SU-DHL-6 (cell line): ENCODE data around the gene NUP205.

ENCODE experiments used
- H2AFZ ChIP-seq: fragments of 200-600 bp; sonication (generic); 2 replicates; pipeline ENCODE4 v1.6.1; 2014; ENCODE audit warnings: low read depth, mild to moderate bottlenecking, moderate library complexity, mixed read lengths, antibody characterized with exemption, low read length; ENCODE audit not compliant: severe bottlenecking
- H3F3A ChIP-seq: fragments of 200-600 bp; shearing (Covaris generic); 2 replicates; pipeline ENCODE4 v1.6.0; 2016; ENCODE audit warnings: antibody characterized with exemption, mild to moderate bottlenecking; ENCODE audit not compliant: insufficient read depth
- H3K27ac ChIP-seq: fragments of 200-600 bp; sonication (generic); 2 replicates; pipeline ENCODE4 v1.5.1; 2016; ENCODE audit warnings: low read depth, mild to moderate bottlenecking, low read length, moderate library complexity, mixed read lengths
- H3K27me3 ChIP-seq: fragments of 200-600 bp; sonication (generic), shearing (Covaris generic); 2 replicates; pipeline ENCODE4 v1.6.0; 2014; ENCODE audit warnings: mild to moderate bottlenecking, low read length
- H3K36me3 ChIP-seq: fragments of 200-600 bp; sonication (generic); 2 replicates; pipeline ENCODE4 v1.6.1; 2014; ENCODE audit warnings: mild to moderate bottlenecking, low read length, mixed read lengths
- H3K4me2 ChIP-seq: fragments of 300-600, 200-600 bp; shearing (Covaris generic), sonication (generic); 2 replicates; pipeline ENCODE4 v1.6.0; 2014; ENCODE audit warnings: low read length, low read depth, mild to moderate bottlenecking; ENCODE audit not compliant: poor library complexity, severe bottlenecking
- H3K4me3 ChIP-seq: fragments of 200-600 bp; sonication (generic); 2 replicates; pipeline ENCODE4 v1.5.1; 2014; ENCODE audit warnings: antibody characterized with exemption, low read length, mild to moderate bottlenecking, mixed read lengths; ENCODE audit not compliant: insufficient read depth, poor library complexity, severe bottlenecking
- H3K79me2 ChIP-seq: fragments of 200-600 bp; sonication (generic); 2 replicates; pipeline ENCODE4 v1.6.1; 2014; ENCODE audit warnings: mild to moderate bottlenecking, low read length, moderate library complexity; ENCODE audit not compliant: insufficient read depth
- H3K9ac ChIP-seq: fragments of 200-600 bp; sonication (generic); 2 replicates; pipeline ENCODE4 v1.7.0; 2014; ENCODE audit warnings: mild to moderate bottlenecking, low read length
- H3K9me2 ChIP-seq: fragments of 200-600 bp; sonication (generic); replicated peaks from 2 replicates; pipeline ENCODE4 v1.6.1; 2014; ENCODE audit warnings: low read length; ENCODE audit not compliant: insufficient read depth
- H3K9me3 ChIP-seq: fragments of 200-600 bp; sonication (generic); 2 replicates; pipeline ENCODE4 v1.6.1; 2014; ENCODE audit warnings: low read length, mixed read lengths; ENCODE audit not compliant: insufficient read depth
- H4K20me1 ChIP-seq: fragments of 200-600 bp; sonication (generic); 2 replicates; pipeline ENCODE4 v1.6.1; 2014; ENCODE audit warnings: low read depth, mild to moderate bottlenecking, antibody characterized with exemption, low read length, moderate library complexity, mixed read lengths
- CTCF ChIP-seq: fragments of 200-600 bp; sonication (generic); IDR thresholded peaks from one replicate; pipeline ENCODE4 v1.5.1; 2017; ENCODE audit warnings: antibody characterized with exemption, mild to moderate bottlenecking, low read length, moderate library complexity; ENCODE audit not compliant: insufficient read depth, poor library complexity, severe bottlenecking
- EZH2phosphoT487 ChIP-seq: fragments of 200-600 bp; sonication (generic), shearing (Covaris generic); conservative IDR thresholded peaks from 2 replicates; pipeline ENCODE4 v1.6.1; 2018; ENCODE audit warnings: mild to moderate bottlenecking, antibody characterized with exemption, low read length, moderate library complexity, mixed read lengths

The NUP205 gene

GRCh38 chr7:135578569-135578968 is 20.9 kb downstream of the NUP205 start:
- TF ChIP-seq CTCF (no peak), EZH2phosphoT487 (no peak)
- H3K79me2 ChIP-seq = no peaks in the 10 kb centered on the region
- H3K9ac ChIP-seq = no peak overlapping the region
- no peak overlapping the region for H3K4me3 ChIP-seq
- H3K9me3 ChIP-seq = no peaks in the 10 kb centered on the region
- no peak overlapping the region for H3K4me2 ChIP-seq
- no peaks in the 10 kb centered on the region for H3K27me3 ChIP-seq
- H3K36me3 ChIP-seq = peaks cover 74% of the 10 kb centered on the region
- H4K20me1 ChIP-seq = no peaks in the 10 kb centered on the region
- H3K9me2 ChIP-seq = no peaks in the 10 kb centered on the region
- no peak overlapping the region for H3K27ac ChIP-seq
- H3F3A ChIP-seq = peaks cover 8% of the 10 kb centered on the region; the same call in 1 of the 2 replicates
- no peak overlapping the region for H2AFZ ChIP-seq

GRCh38 chr7:135584362-135585353 is 26.9 kb downstream of the NUP205 start:
- TF ChIP-seq EZH2phosphoT487 (no peak), CTCF (no peak)
- H2AFZ ChIP-seq = no peak overlapping the region
- H3K36me3 ChIP-seq = peaks cover 54% of the 10 kb centered on the region; the same call in 1 of the 2 replicates
- no peaks in the 10 kb centered on the region for H3K79me2 ChIP-seq
- H3K4me3 ChIP-seq = no peak overlapping the region
- no peaks in the 10 kb centered on the region for H3K27me3 ChIP-seq
- H3K9me3 ChIP-seq = no peaks in the 10 kb centered on the region
- no peak overlapping the region for H3K4me2 ChIP-seq
- no peak overlapping the region for H3K9ac ChIP-seq
- no peaks in the 10 kb centered on the region for H4K20me1 ChIP-seq
- no peaks in the 10 kb centered on the region for H3K9me2 ChIP-seq
- H3K27ac ChIP-seq = no peak overlapping the region
- peaks cover 5% of the 10 kb centered on the region; the same call in 1 of the 2 replicates for H3F3A ChIP-seq

- H3F3A ChIP-seq = no peaks in the 10 kb centered on the region
- TF ChIP-seq EZH2phosphoT487 (no peak), CTCF (no peak)
- H3K9ac ChIP-seq = no peak overlapping the region
- no peaks in the 10 kb centered on the region for H3K9me3 ChIP-seq
- no peak overlapping the region for H2AFZ ChIP-seq
- H3K27me3 ChIP-seq = no peaks in the 10 kb centered on the region
- peaks cover 70% of the 10 kb centered on the region for H3K36me3 ChIP-seq
- no peaks in the 10 kb centered on the region for H3K9me2 ChIP-seq
- H3K79me2 ChIP-seq = no peaks in the 10 kb centered on the region
- no peak overlapping the region for H3K4me2 ChIP-seq
- H3K4me3 ChIP-seq = no peak overlapping the region
- H4K20me1 ChIP-seq = no peaks in the 10 kb centered on the region
- no peak overlapping the region for H3K27ac ChIP-seq
Measured at GRCh38 chr7:135597181-135597925, 39.6 kb downstream of the NUP205 start.
